ENCODE measurements around the gene GNB1L.
A peak's percentile ranks its signal among the peaks of the same experiment; 100 is the strongest.
"Not testable (repeated sequence)": the region's sequence is repeated elsewhere in the genome, so short reads cannot be mapped to it uniquely, and the experiment has no call there.

GNB1L gene

GRCh38 chr22:19890502-19891316, 36.0 kb upstream of the GNB1L start:
- DNase-seq (ENCODE audit: low read depth in 4 of 4, low spot score in 1 of 4): no peak

DNA sequence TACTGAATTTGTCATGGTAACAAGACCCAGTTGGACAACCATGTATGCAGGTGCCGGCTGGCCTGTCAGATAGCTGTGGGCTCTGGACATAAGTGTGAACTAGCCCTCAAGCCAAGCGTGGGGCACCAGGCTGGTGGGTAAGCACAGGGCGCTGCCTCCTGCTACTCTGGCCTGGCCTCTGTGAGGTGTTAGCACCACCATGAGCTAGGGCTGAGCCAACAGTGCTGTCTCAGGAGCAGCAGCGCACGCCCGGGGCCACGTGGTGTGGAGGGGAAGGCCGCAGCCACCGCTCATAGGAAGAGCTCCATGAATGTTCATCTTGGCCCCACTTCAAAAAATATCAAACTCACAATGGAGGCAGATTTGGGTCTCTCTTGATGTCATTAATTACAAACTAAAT, 35.3 kb upstream of the GNB1L start:
- peak in 2 of 4 experiments; percentile 37 to 44 for DNase-seq (ENCODE audit: low read depth in 4 of 4, low spot score in 1 of 4)

- DNase-seq (ENCODE audit: low read depth in 4 of 4, low spot score in 1 of 4): no peak
These were observed 33.6 kb upstream of the GNB1L start for GRCh38 chr22:19888131-19888746.

DNA sequence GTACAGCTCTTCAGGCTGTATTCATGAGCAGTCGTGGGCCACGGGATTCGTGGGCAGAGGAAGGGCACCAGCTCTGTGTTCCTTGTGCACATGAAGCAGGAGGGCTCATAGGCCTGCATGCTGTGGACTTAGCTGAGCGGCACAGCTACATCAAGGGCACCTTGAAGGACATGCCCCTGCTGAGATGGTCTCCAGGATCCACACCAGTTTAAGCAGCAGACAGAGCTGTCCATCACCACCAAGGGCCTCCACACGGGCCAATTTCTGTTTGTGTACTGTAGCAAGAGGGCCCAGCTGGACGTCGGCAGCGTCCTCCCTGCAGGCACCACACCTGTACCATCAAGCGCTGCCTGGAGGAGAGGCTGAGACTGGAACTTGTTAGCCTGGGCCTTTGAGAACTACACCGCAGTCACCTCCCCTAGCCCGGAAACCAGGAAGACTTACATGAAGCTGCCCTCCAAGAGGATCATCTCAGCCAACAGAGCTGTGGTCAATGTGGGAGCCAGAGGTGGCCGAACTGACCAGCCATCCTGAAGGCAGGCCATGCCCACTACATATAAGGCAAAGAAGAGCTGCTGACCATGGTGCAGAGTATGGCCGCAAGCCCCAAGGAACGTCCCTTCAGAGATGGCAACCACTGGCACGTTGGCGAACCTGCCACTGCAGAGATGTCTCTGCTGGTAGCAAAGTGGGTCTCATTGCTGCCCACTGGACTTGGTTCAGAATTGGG, 32.7 kb upstream of the GNB1L start:
- DNase-seq (ENCODE audit: low read depth in 4 of 4, low spot score in 1 of 4): no peak

DNA sequence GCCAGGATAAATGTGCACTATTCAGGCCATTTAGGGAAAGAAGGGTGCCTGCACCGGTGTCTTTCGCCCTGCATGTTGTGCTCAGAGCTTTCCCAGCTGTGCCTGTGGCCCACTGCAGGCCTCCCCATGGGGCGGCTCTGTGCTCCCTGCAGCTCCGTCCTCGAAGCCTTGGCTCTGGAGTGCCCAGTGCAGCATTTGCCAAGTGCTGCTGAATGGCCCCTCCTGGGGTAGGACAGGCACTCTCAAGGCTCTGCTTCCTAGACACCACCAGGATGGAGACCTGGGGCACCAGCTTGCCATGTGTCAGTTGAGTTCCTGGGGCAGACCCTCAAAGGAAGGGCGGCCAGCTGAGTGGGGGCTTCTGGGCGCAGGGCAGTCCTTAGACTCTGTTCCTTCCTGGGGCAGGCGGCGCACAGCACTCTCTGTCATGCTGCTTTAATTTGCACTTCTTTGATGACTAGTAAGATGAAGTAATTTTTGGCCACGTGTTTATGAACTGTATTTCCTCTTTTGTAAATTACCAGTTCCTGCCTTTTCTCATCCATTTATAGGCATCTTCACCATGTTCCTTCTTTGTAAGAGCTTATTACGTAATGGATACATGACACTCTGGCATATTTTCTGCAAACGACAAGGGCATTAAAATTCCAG, 32.1 kb upstream of the GNB1L start:
- DNase-seq (ENCODE audit: low read depth in 4 of 4, low spot score in 1 of 4): no peak

DNA sequence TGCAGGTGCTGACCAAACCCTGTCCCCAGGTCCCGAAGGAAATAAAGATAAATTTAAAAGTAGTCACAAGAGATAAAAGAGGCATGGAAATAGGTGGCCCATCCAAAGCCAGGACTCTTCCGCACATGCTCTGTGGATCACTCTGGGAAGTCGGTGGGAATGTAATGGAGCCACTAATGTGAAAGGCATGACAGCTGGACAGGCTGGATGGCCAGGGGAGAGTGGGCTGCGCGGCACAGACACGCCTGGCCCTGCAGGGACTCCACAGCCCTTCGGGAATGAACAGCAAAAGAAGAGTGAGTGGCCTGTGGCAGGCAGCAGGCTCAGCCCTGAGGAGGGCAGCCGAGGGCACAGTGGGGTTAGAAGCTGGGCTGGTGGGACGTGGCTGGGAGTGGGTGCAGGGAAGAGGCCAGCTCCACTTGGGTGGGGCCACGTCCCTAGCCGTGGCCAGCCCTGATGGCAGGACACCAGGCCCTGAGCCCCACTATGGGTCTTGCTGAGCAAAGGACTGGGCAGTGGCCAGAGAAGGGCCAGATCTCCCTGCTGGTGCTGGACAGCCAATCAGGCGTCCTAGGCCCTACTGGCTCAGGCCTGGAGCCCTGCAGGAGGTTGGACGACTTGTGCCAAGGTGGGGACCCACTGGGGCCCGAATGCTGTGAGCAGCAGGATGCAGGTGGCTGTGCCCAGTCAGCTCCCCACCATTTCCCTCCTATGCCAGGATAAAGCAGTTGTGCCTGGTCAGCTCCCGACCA, 31.3 kb upstream of the GNB1L start:
- DNase-seq (ENCODE audit: low read depth in 4 of 4, low spot score in 1 of 4): no peak

DNA sequence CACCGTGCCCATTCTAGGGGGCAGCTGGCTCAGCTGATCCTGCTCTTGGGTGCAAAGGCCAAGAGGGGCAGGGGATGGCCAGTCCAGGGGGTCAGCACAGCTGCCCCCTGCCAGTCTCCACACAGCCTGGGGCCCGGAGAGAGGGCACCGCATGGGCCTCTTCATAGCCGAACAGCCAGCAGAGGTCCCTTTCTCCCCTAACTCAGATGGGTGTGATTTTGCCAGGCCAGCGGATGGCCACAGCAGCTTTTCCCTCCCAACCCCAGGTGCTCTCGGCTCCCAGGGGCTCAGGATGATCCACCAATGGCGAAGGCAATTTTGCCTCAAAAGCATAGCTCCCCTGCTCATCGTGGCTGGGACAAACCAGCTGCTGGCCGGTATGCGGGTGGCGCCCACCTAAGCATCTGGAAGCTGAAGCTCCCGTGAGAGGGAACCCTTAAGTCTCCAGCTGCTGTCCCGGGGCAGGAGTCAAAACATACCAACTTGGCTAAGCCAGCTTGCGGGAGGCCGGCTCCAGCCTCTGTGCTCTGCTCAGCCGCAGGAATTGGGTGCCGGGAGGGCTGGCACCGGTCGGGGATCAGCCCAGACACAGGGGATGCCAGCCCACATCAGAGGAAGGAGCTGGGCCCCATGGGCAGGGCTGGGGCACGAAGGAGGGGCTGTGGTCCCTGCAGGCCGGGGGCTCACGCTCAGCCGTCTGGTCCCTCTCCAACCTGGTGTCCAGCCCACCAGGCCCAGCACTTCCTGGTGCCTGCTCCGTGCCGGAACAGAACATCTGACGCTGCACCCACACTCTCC, 30.5 kb upstream of the GNB1L start:
- no peak for DNase-seq (ENCODE audit: low read depth in 4 of 4, low spot score in 1 of 4)

DNA sequence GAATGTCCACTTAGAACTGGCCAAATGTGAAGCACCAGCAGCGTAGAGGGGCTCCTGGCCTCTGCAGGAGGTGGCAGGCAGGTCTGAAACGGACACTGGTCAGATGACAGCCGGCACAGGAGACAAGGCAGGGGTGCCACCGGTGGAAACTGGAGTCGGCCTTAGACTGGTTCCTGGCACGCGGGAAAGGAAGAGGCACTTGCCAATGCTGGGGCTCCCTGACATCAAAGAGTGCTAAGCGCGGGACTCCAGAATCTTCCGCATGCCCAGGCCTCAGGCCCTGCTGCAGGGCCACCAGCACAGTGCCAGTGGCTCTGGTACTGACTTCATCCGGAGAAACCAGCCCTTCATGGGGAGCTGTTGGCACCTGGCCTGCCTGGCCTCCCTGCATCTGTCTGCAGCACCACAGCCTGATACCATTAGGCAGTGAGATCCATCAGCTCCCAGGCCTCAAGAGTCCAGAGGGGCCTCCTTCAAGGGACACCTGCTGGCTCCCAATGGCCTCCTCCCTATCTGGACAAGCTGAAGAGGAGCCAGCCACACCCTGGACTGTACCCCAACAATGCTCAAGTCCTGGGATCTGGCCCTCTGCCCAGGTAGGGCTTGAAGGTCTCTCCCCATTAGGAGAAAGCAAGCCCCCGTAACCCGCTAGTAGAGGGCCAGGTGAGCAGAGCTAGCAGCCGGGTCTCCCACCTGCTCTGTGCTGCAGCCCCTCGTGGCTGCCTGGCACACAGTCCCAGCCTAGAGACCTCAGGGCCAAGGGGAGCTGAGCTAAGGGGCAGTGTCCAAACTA, 29.7 kb upstream of the GNB1L start:
- DNase-seq (ENCODE audit: low read depth in 4 of 4, low spot score in 1 of 4): no peak

DNA sequence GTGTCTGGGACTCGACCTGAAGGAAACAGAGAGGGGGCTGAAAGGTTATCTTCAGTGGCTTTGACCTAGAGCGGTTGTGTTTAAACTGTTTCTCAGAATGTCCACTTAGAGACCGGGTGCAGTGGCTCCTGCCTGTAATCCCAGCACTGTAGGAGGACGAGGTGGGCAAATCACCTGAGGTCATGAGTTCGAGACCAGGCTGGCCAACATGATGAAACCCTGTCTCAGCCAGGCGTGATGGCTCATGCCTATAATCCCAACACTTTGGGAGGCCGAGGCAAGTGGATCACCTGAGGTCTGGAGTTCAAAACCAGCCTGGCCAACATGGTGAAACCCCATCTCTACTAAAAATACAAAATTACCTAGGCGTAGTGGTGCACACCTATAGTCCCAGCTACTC, 28.8 kb upstream of the GNB1L start:
- DNase-seq (ENCODE audit: low read depth in 4 of 4, low spot score in 1 of 4): not testable (repeated sequence)

GRCh38 chr22:19882446-19883381, 28.0 kb upstream of the GNB1L start:
- DNase-seq (ENCODE audit: low read depth in 4 of 4, low spot score in 1 of 4): no peak

DNA sequence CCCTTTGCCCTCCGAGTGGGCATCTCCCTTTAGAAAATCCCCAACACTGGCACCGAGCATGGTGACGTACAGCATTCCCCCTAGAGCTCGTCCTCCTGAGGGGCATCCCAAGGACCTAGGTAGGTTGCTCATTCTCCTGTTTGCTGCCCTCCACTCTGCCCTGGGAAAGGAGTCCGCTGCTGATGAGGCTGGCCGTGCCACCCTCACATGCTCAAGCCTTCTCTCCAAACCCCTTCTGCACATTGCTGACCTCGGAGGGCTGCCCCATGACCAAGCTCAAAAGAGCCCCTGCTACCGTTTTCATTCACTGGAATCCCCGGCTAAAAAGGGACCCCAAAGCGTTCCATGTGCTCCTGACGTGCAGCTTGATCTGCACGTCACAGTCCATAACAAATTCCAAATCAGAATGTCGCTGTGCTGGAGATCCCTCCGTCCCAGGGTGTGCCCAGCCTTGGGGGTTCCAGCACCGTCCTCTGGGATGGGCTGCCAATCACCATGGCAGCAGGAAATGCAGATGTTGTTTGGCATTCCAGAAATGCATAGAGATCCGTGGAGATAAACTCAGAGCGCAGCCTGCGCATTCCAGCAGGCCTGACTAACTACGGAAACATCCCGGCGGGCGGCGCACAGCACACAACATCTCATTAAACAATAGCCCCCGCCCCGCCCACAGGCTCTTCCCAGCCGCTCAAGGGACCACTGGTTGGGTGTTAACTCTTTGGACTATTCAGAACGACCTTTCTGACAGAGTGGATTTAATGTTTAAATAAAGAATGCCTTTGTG, 26.3 kb upstream of the GNB1L start:
- no peak for DNase-seq (ENCODE audit: low read depth in 4 of 4, low spot score in 1 of 4)

GRCh38 chr22:19879992-19880785, 25.5 kb upstream of the GNB1L start:
- no peak for DNase-seq (ENCODE audit: low read depth in 4 of 4, low spot score in 1 of 4)

GRCh38 chr22:19879643-19879991, 24.9 kb upstream of the GNB1L start:
- DNase-seq (ENCODE audit: low read depth in 4 of 4, low spot score in 1 of 4): no peak

DNA sequence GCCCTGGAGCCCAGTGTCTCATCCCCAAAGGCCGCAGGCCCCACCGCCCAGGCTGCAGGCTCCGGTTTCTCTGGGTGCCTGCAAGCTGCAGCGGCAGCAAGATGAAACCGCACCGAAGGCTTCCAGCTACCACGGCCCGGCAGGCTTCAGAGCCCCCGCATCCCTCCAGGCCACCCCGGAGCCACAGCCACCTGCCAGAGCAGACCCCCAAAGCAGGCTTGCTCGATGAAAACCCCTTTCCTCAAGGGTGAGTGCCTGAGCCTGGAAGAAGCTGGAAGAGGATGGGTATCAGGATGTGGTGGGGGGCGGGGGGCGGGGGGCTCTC, 24.5 kb upstream of the GNB1L start:
- DNase-seq (ENCODE audit: low read depth in 4 of 4, low spot score in 1 of 4): no peak

DNA sequence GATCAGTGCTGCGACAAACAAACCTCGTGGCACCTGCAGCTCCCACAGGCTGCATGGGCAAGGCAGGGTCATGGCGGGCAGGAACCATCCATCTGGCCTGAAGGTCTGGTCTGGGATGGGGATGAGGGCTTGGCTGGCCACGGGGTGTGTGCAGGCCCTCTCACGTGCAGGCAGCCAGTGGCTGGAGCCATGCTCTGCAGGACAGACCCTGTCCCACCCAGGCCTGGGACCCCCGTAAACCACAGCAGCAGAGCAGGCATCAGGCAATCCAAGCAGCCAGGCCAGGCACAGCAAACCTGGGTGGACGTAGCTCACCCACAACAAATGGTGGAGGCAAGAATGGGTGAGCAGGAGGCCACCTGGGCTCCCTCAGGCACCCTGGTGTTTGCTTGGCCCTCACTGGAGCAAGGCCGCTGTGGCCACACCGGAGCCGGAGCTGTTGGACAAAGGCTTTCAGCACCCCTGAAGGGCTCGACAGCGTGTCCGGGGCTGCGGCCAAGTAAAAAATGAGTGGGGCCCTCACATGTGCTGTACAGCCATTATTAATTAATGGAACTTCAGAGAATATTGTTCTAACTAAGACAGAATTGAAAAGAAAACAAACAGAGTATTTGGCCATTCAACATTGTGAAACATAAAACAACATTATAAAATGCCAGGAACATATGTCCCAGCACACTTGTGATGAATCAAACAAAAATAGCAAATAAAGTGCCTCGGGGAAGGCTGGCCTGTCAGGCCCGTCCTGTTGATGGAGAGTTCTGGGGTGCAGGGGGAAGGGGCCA, 24.0 kb upstream of the GNB1L start:
- no peak for DNase-seq (ENCODE audit: low read depth in 4 of 4, low spot score in 1 of 4)

Measured in stimulated activated CD4-positive, alpha-beta T cell treated with anti-CD3 and anti-CD28 coated beads, Interleukin-1b, Interleukin-23, amount 100 ng/mL, for 24 hours (primary cell).